Cerebellar cortex (tissue), 1 donor: ENCODE data around the gene GATA3.

ENCODE experiments used
- DNase-seq: peaks from one replicate; pipeline ENCODE4 v3.0.0-alpha.2; 2015; ENCODE audit warnings: low spot score

The GATA3 gene

GRCh38 chr10:8102708-8103401 lies 48.4 kb downstream of the GATA3 start:
- no peak for DNase-seq

- DNase-seq = no peak
Measured at GRCh38 chr10:8103543-8103942, 49.1 kb downstream of the GATA3 start.

GRCh38 chr10:8104005-8104404 lies 49.5 kb downstream of the GATA3 start:
- DNase-seq = no peak

GRCh38 chr10:8104721-8105120 lies 50.2 kb downstream of the GATA3 start:
- DNase-seq = no peak

GRCh38 chr10:8105932-8106331 lies 51.4 kb downstream of the GATA3 start:
- no peak for DNase-seq

DNA sequence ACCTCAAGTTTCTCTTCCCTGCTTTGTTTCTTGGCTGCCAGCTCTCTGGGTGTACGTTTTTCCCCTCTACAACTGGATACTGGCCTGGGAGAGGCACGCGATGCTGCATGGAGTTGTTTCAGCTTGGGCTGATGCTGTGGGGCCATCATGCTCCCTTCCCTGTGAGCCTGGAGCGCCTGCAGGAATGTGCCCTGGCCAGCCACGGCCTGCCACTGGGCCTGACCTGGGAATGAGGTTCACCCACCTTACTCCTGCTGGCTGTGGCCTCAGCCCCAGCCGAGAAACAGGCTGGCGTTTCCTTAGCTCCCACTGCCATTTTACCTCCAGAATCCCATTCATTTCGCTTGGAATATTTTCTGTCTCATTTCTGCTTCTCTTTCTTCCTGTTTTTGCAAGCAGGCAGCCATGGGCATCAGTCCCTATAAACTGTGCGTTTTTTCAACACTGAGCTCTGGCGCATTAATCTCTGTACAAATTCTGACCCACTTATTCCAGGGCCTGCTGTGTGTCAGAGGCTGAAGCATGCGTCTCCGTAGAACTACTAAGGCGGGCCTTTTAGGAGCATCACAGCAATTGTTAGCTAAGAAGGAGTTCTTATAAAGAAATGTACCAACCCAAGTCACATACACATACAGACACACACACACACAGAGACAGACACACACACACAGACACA lies 57.9 kb downstream of the GATA3 start:
- DNase-seq = no peak

DNA sequence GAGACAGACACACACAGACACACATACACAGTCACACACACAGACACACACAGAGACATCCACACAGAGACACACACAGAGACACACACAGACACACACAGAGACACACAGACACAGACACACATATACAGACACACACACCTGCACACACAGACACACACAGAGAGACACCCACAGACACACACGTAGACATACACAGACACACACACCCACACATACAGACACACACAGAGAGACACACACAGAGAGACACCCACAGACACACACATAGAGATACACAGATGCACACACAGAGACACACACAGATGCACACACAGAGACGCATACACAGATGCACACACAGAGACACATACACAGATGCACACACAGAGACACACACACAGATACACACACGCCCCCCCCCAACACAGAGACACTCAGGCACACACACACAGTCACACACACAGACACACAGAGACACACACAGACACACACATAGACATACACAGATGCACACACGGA lies 58.5 kb downstream of the GATA3 start:
- no peak for DNase-seq

DNA sequence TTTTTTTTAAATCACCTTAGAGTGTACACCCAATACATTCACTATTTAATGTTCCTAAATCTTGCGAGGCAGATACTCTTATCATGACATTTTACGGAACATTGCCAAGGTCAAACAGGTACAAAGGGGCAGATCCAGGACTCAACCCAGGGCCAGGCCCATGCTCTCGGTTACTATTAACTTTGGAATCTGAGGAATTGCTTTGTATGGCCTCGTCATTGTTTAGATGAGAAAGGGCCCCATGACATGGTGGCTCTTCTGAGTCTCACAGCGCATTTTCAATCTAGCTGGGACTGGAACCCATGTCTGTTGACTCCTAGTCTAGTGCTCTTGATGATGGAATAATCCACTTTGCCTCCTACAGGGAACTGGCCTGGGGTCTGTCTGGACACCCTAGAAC lies 59.1 kb downstream of the GATA3 start:
- no peak for DNase-seq

GRCh38 chr10:8114741-8115617 lies 60.5 kb downstream of the GATA3 start:
- DNase-seq = no peak

DNA sequence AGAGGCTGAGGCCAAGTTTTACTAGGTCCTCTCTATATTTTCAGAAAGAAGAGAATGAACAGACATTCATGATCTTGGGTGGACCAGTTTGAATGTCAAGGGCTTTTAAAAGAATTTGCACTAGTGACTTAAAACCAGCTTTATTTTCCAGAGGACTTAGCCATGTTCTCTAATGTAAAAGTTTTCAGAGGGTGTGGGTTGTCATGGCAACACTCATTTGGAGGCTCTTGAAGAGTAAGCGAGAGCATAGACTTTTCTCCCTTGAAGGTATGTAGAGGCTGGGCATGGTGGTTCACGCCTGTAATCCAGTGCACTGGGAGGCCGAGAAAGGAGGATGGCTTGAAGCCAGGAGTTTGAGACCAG lies 61.1 kb downstream of the GATA3 start:
- no peak for DNase-seq

GRCh38 chr10:8116474-8116873 lies 62.0 kb downstream of the GATA3 start:
- DNase-seq = no peak

- no peak for DNase-seq
Measured at GRCh38 chr10:8116926-8117493, 62.5 kb downstream of the GATA3 start.

DNA sequence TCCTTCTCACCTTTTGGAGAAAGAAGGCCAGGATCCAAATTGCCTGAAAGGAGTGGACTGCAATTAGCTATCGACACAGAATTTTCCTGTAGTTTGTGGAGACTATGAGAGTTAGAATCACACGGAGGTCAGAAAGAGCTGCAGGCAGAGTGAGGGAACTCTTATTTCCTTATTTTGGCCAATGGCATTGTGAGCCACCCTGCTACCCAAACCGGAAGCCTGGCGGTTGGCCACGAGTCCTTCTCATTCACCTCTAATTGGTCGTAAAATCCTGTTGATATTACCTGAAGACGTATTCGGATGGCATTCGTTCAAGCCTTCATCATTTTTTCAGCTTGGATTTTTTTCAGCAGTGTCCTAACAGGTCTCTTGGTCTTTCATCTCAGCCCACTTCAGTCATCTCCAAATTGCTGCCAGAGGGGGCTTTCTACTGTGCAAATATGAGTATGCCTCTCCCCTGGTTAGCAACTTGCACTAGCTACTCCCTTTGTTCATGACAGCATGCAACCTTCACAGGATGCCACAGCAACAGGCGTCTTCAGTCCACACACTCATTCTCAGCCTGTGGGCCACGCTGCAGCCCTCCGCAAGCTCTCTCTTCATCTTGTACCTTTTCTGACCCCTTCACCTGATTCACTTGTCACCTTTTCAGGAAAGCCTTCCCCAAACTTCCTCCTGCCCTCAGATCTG lies 66.9 kb downstream of the GATA3 start:
- no peak for DNase-seq

DNA sequence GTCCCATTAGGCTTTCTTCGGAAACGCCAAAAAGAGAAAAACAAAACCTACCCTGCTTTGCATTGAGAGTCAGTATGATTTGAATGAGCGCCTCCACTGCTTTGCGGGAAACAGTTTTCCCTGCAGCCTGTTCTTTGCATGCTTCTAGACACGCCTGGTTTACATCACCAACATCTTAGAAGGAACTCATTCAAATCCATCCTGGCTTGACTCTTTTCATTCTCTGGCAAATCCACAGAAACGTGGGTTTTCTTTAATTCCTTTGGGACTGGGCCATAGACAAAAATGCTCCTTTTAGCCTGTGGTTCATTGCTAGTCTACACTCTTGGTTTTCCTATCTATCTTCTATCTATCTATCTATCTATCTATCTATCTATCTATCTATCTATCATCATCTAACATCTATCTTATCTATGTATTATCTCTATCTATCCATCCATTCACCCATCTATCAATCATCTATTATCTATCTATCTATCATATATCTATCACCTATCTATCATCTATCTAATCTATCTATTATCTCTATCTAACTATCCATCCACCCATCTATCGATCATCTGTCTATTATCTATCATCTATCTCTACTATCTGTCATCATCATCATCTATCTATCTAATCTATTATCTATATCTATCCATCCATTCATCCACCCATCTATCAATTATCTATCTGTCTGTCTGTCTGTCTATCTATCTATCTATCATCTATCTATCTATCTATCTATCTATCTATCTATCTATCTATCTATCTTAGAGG lies 68.3 kb downstream of the GATA3 start:
- no peak for DNase-seq

DNA sequence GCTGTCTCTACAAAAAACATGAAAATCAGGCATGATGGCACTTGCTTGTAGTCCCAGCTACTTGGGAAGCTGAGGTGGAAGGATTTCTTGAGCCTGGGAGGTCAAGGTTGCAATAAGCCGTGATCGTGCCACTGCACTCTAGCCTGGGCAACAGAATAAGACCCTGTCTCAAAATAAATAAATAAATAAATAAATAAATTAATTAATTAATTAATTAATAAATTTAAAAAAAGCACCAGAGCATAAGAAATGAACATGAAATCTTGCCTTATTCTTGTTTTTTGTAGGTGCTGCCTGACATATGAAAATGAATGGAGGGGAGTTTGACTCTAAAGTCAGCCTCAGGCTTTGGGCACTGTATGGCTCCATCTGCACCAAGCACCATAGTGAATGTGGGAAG lies 69.9 kb downstream of the GATA3 start:
- no peak for DNase-seq
